Keratinocyte (primary cell): ENCODE measurements around the gene CCSER1. TPM values are rescaled to one million over a fixed set of nuclear protein-coding genes. Genes with fewer than 3 reads are reported as not detected.

Source experiments
- DNase-seq: peaks from one replicate; pipeline ENCODE4 v3.0.0-alpha.2; 2011; ENCODE audit warnings: low read depth, missing footprints, low spot score
- FAIRE-seq: peaks from 2 replicates; lab custom pipeline; 2011; peaks lifted over from hg19 to GRCh38; lab: Jason Lieb, UNC
- H2AFZ ChIP-seq: 2 replicates; pipeline ENCODE4 v1.6.0; 2012; ENCODE audit warnings: low read length, control low read depth, inconsistent platforms; ENCODE audit not compliant: control insufficient read depth
- H3K27ac ChIP-seq: 2 replicates; pipeline ENCODE4 v1.5.1; 2011; ENCODE audit warnings: low read length; ENCODE audit not compliant: control insufficient read depth, insufficient read depth
- H3K27me3 ChIP-seq: 3 replicates; pipeline ENCODE4 v1.6.0; 2011; ENCODE audit warnings: low read length; ENCODE audit not compliant: control insufficient read depth, insufficient read depth; ENCODE audit errors: extremely low read depth
- H3K36me3 ChIP-seq, 2 experiments: 2 replicates in 1 of 2; 3 replicates in 1 of 2; pipeline ENCODE4 v1.5.1; 2011; ENCODE audit warnings: low read length in 2 of 2, mild to moderate bottlenecking in 1 of 2; ENCODE audit not compliant: control insufficient read depth in 2 of 2, insufficient read depth in 2 of 2; ENCODE audit errors: extremely low read depth in 1 of 2
- H3K4me1 ChIP-seq: 3 replicates; pipeline ENCODE4 v1.5.1; 2011; ENCODE audit warnings: low read length; ENCODE audit not compliant: control insufficient read depth, insufficient read depth; ENCODE audit errors: extremely low read depth
- H3K4me2 ChIP-seq: 3 replicates; pipeline ENCODE4 v1.6.0; 2011; ENCODE audit warnings: low read depth, low read length; ENCODE audit not compliant: control insufficient read depth, insufficient read depth; ENCODE audit errors: extremely low read depth
- H3K4me3 ChIP-seq, 3 experiments: fragments of 200-600 bp in 1 of 3; sonication (generic) in 1 of 3; 2 replicates in 2 of 3; 3 replicates in 1 of 3; pipeline ENCODE4 v1.5.1; 2011 to 2016; ENCODE audit warnings: low read length in 3 of 3, mild to moderate bottlenecking in 3 of 3, control low read depth in 2 of 3, inconsistent platforms in 1 of 3, low read depth in 1 of 3, mixed read lengths in 1 of 3, mixed run types in 1 of 3, moderate library complexity in 1 of 3; ENCODE audit not compliant: control insufficient read depth in 2 of 3, insufficient read depth in 2 of 3; ENCODE audit errors: extremely low read depth in 1 of 3
- H3K79me2 ChIP-seq: 2 replicates; pipeline ENCODE4 v1.6.0; 2012; ENCODE audit warnings: low read length; ENCODE audit not compliant: control insufficient read depth, insufficient read depth
- H3K9ac ChIP-seq: 3 replicates; pipeline ENCODE4 v1.6.0; 2011; ENCODE audit warnings: low read length; ENCODE audit not compliant: control insufficient read depth, insufficient read depth; ENCODE audit errors: extremely low read depth
- H3K9me1 ChIP-seq: 3 replicates; pipeline ENCODE4 v1.6.0; 2011; ENCODE audit warnings: low read length; ENCODE audit not compliant: control insufficient read depth, insufficient read depth; ENCODE audit errors: extremely low read depth
- H3K9me3 ChIP-seq: 2 replicates; pipeline ENCODE4 v1.5.1; 2012; ENCODE audit warnings: low read depth, low read length; ENCODE audit not compliant: control insufficient read depth
- H4K20me1 ChIP-seq: 3 replicates; pipeline ENCODE4 v1.6.0; 2011; ENCODE audit warnings: low read length; ENCODE audit not compliant: control insufficient read depth, insufficient read depth; ENCODE audit errors: extremely low read depth
- EZH2 ChIP-seq: IDR thresholded peaks from one replicate; pipeline ENCODE4 v1.6.1; 2012; ENCODE audit warnings: inconsistent platforms, mild to moderate bottlenecking, low read length, moderate library complexity
- dilution Hi-C: fragments of 300-500 bp; cut with MboI; formaldehyde crosslinking; loops from one replicate; pipeline ENCODE4 v1.7.0; 2020; ENCODE audit warnings: low sequenced_read_pairs; ENCODE audit not compliant: extremely low pct_ligation_motif_present
- polyA plus RNA-seq, 5 experiments: library from polyadenylated mRNA; depleted of rRNA in 3 of 5; stranded (reverse) in 3 of 5; stranded (forward) in 1 of 5; unstranded in 1 of 5; fragments of >200 nt; gene quantifications; 1 replicate in 1 of 5; 2 replicates in 3 of 5; 3 replicates in 1 of 5; pipeline versions ENCODE4 v1.2.1 to v1.2.3, GENCODE V29; 2011 to 2012; ENCODE audit warnings: missing spikeins in 2 of 5, low read depth in 1 of 5, low replicate concordance in 1 of 5
- TF ChIP-seq, protein P1 (sequence below), 3 experiments: IDR thresholded peaks in 1 of 3; conservative IDR thresholded peaks in 1 of 3; optimal IDR thresholded peaks in 1 of 3; 2 replicates in 2 of 3; 3 replicates in 1 of 3; pipeline versions ENCODE3 to v1.5.1; 2011; ENCODE audit warnings: low read length in 3 of 3, mild to moderate bottlenecking in 3 of 3, moderate library complexity in 2 of 3, control low read depth in 1 of 3, inconsistent platforms in 1 of 3; ENCODE audit not compliant: insufficient read depth in 2 of 3; ENCODE audit errors: extremely low read depth in 1 of 3

The CCSER1 gene
- polyA plus RNA-seq, 1 donor (not counting 4 experiments of a cell fraction or from before 2014, with no cell fraction given) = 1.2 TPM

DNA sequence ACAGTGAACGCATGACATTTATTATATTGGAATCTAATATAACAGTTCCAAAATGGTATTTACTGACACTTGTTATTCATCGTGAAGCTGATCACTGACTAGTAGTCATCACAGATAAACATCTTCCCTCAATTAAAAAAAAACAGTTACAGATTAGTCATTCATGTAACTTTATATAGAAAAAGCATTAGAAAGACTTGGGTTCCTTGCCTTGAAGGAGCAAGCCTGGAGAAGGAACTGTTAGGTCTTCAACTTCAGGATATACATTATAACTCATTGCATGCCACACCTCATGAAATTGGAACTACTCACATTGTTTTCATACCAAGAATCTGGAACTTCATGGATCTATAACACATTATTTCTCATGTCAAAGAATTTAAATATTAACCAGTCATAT, 317.7 kb downstream of the CCSER1 start:
- no peaks in the 10 kb centered on the region for H4K20me1 ChIP-seq
- FAIRE-seq = no peak
- no peaks in the 10 kb centered on the region for H3K36me3 ChIP-seq
- H3K9ac ChIP-seq = no peak overlapping the region
- peaks cover 40% of the 10 kb centered on the region for H3K4me1 ChIP-seq
- H3K27me3 ChIP-seq = no peaks in the 10 kb centered on the region
- H2AFZ ChIP-seq = no peak overlapping the region
- TF ChIP-seq, protein P1, sequence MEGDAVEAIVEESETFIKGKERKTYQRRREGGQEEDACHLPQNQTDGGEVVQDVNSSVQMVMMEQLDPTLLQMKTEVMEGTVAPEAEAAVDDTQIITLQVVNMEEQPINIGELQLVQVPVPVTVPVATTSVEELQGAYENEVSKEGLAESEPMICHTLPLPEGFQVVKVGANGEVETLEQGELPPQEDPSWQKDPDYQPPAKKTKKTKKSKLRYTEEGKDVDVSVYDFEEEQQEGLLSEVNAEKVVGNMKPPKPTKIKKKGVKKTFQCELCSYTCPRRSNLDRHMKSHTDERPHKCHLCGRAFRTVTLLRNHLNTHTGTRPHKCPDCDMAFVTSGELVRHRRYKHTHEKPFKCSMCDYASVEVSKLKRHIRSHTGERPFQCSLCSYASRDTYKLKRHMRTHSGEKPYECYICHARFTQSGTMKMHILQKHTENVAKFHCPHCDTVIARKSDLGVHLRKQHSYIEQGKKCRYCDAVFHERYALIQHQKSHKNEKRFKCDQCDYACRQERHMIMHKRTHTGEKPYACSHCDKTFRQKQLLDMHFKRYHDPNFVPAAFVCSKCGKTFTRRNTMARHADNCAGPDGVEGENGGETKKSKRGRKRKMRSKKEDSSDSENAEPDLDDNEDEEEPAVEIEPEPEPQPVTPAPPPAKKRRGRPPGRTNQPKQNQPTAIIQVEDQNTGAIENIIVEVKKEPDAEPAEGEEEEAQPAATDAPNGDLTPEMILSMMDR (optimal IDR thresholded peaks at IDR 0.05 in 1 of 3, IDR thresholded peaks at IDR 0.05 in 1 of 3, conservative IDR thresholded peaks at IDR 0.05 in 1 of 3; ENCODE audit: extremely low read depth in 1 of 3, insufficient read depth in 2 of 3, low read length in 3 of 3) = no peak
- no peak for TF ChIP-seq EZH2
- H3K79me2 ChIP-seq = no peaks in the 10 kb centered on the region
- H3K27ac ChIP-seq = no peak overlapping the region
- peak overlapping the region; percentile 18 for H3K4me2 ChIP-seq
- DNase-seq = no peak
- H3K9me1 ChIP-seq = no peaks in the 10 kb centered on the region
- H3K9me3 ChIP-seq = peaks cover 5% of the 10 kb centered on the region
- dilution Hi-C loops = no loop called here
- no peak overlapping the region for H3K4me3 ChIP-seq

- Histone ChIP-seq H3K9me3 (peaks cover 5% of the 10 kb centered on the region), H3K79me2 (no peaks in the 10 kb centered on the region), H3K4me2 (peak overlapping the region; percentile 18), H3K4me1 (peaks cover 40% of the 10 kb centered on the region), H3K9ac (no peak overlapping the region), H3K4me3 (no peak overlapping the region), H2AFZ (no peak overlapping the region), H3K9me1 (no peaks in the 10 kb centered on the region), H3K27me3 (no peaks in the 10 kb centered on the region), H3K36me3 (no peaks in the 10 kb centered on the region), H3K27ac (no peak overlapping the region), H4K20me1 (no peaks in the 10 kb centered on the region)
- FAIRE-seq (no peak), DNase-seq (no peak)
- TF ChIP-seq, protein P1 (optimal IDR thresholded peaks at IDR 0.05 in 1 of 3, IDR thresholded peaks at IDR 0.05 in 1 of 3, conservative IDR thresholded peaks at IDR 0.05 in 1 of 3; ENCODE audit: extremely low read depth in 1 of 3, insufficient read depth in 2 of 3, low read length in 3 of 3) = no peak
- TF ChIP-seq EZH2 = no peak
- dilution Hi-C loops = no loop called here
Measured at GRCh38 chr4:90445380-90445779, 318.2 kb downstream of the CCSER1 start.
